Uterus (tissue), 4 donors: ENCODE results near the gene SLC2A6. TPM values are rescaled to one million over a fixed set of nuclear protein-coding genes. Genes with fewer than 3 reads are reported as not detected.

ENCODE experiments used
- DNase-seq, 2 donors: peaks; one replicate each; pipeline ENCODE4 v3.0.0-alpha.2; 2019 to 2020
- H3K27ac ChIP-seq, 2 donors: fragments of 200-600 bp; sonication (generic); 1 replicate in 1 of 2; 2 replicates in 1 of 2; pipeline ENCODE4 v1.5.1; 2016 to 2018
- H3K27me3 ChIP-seq, 2 donors: fragments of 200-600 bp; sonication (generic); one replicate each; pipeline ENCODE4 v1.5.1; 2018 to 2019; ENCODE audit warnings: control low read depth in 1 of 2
- H3K36me3 ChIP-seq, 2 donors: fragments of 200-600 bp; sonication (generic); one replicate each; pipeline ENCODE4 v1.5.1; 2019; ENCODE audit warnings: control low read depth in 1 of 2
- H3K4me1 ChIP-seq, 2 donors: fragments of 200-600 bp; sonication (generic); one replicate each; pipeline ENCODE4 v1.5.1; 2018 to 2019; ENCODE audit warnings: control low read depth in 1 of 2
- H3K4me3 ChIP-seq, 2 donors: fragments of 200-600 bp; sonication (generic); 1 replicate in 1 of 2; 2 replicates in 1 of 2; pipeline ENCODE4 v1.5.1; 2018 to 2019; ENCODE audit warnings: mild to moderate bottlenecking in 1 of 2
- H3K9me3 ChIP-seq, 2 donors: fragments of 200-600 bp; sonication (generic); one replicate each; pipeline ENCODE4 v1.5.1; 2019; ENCODE audit warnings: control low read depth in 1 of 2
- CTCF ChIP-seq, 4 experiments: fragments of 200-600 bp in 2 of 4; fragments of 450-650 bp in 2 of 4; sonication (generic) in 2 of 4; IDR thresholded peaks; one replicate each; pipeline ENCODE4 v1.5.1; 2016 to 2019; ENCODE audit warnings: antibody characterized with exemption in 4 of 4, mild to moderate bottlenecking in 2 of 4, moderate library complexity in 1 of 4
- POLR2A ChIP-seq, 2 donors: fragments of 450-650 bp; IDR thresholded peaks; one replicate each; pipeline ENCODE4 v1.6.1; 2016; ENCODE audit warnings: antibody characterized with exemption in 2 of 2, mild to moderate bottlenecking in 1 of 2, moderate library complexity in 1 of 2
- intact Hi-C: fragments of 100-400 bp; cut with DNase I; formaldehyde crosslinking; loops from one replicate; pipeline ENCODE4 v1.15.1; 2023; ENCODE audit warnings: low total_unique reads
- total RNA-seq, 4 donors: library from RNA; depleted of rRNA in 3 of 4; stranded (reverse); fragments of >200 nt in 3 of 4; gene quantifications; one replicate each; pipeline versions ENCODE4 v1.1.0 to v1.2.4, GENCODE V29; 2014 to 2023
- donor health status: DM: yes; HTN: yes; CAD: no.

Gene SLC2A6
- total RNA-seq, 4 donors from 2014 or later, result 0.26 to 11.5 (median 2.1) TPM

- Histone ChIP-seq H3K36me3 (no peaks in the 10 kb centered on the region), H3K9me3 (no peaks in the 10 kb centered on the region), H3K4me3 (no peak overlapping the region), H3K27ac (no peak overlapping the region), H3K27me3 (no peaks in the 10 kb centered on the region), H3K4me1 (no peaks in the 10 kb centered on the region)
- DNase-seq, result no peak
- intact Hi-C loops, result loop anchor here (5.0 kb wide), 2 partner anchors 82 to 302 kb away; no protein-coding TSS in a partner anchor
- TF ChIP-seq POLR2A (IDR thresholded peaks at IDR 0.05) (no peak), CTCF (IDR thresholded peaks at IDR 0.05) (no peak)
Observed at GRCh38 chr9:133489253-133490190, 10.6 kb upstream of the SLC2A6 start.

GRCh38 chr9:133488686-133489252 is 9.9 kb upstream of the SLC2A6 start:
- Histone ChIP-seq H3K27me3 (no peaks in the 10 kb centered on the region), H3K27ac (no peak overlapping the region), H3K9me3 (no peaks in the 10 kb centered on the region), H3K4me3 (no peak overlapping the region), H3K4me1 (no peaks in the 10 kb centered on the region), H3K36me3 (no peaks in the 10 kb centered on the region)
- intact Hi-C loops, result loop anchor here (5.0 kb wide), 2 partner anchors 81 to 301 kb away; no protein-coding TSS in a partner anchor
- no peak for DNase-seq
- TF ChIP-seq POLR2A (IDR thresholded peaks at IDR 0.05) (no peak), CTCF (IDR thresholded peaks at IDR 0.05) (no peak)

DNA sequence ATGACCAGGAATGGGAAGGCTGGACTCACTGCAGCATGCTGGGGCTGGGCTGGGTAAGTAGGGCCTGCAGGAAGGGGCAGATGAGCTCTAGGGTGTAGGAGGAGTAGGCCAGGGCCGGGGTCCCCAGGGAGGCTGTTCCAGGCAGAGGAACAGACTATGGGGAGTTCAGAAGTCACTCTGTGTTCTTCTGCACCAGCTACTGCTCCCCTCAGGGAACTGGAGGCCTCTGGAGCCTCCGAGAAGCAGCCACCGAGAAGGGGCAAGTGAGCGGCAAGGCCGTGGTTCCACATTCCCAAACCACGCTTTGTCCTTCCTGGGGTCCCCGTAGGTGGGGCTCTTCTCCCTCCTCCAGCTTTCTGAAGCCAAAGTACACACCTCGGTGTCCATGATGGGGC is 8.4 kb upstream of the SLC2A6 start:
- DNase-seq, result no peak
- no peak overlapping the region for H3K27ac ChIP-seq
- intact Hi-C loops, result loop anchor here (5.0 kb wide), 2 partner anchors 80 to 300 kb away; no protein-coding TSS in a partner anchor
- no peak for TF ChIP-seq CTCF (IDR thresholded peaks at IDR 0.05)
- TF ChIP-seq POLR2A (IDR thresholded peaks at IDR 0.05), result no peak
- no peaks in the 10 kb centered on the region for H3K27me3 ChIP-seq
- H3K4me3 ChIP-seq, result no peak overlapping the region
- H3K36me3 ChIP-seq, result no peaks in the 10 kb centered on the region
- H3K4me1 ChIP-seq, result no peaks in the 10 kb centered on the region
- no peaks in the 10 kb centered on the region for H3K9me3 ChIP-seq

DNA sequence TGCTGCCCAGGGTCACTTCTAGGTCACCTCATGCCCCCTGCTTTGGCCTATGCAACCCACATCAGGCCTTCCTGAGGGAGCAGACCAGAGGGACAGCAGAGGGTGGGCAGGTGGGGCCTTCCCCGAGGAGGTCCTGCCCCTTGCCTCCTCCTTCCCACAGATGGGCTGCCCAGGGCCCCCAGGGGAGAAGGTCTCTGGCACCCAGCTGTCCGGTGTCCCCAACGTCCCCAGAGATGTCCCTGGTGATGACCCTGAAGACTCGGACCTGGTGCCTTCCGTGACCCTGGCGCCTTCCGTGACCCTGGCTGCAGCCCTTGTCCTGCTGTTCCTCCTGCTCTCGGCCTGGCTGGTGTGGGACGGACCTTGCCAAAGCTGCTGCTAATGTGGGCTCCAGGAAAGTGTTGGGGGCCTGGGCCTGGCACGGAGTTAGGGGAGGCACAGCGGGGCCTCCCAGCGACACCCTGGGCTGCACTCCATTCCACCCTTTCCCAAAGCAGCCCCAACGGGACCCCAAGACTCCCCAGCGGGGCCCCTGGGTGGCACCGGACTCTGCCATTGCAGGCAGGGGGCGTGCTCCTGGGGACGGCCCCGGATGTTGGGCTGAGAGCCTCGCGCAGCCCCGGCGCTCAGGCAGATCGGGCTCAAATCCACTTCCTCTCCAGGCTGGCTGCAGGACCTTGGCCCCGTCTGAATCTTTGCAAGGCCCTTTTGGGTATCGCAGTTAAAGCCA is 6.8 kb upstream of the SLC2A6 start:
- no peak for DNase-seq
- Histone ChIP-seq H3K27ac (no peak overlapping the region), H3K27me3 (no peaks in the 10 kb centered on the region), H3K9me3 (no peaks in the 10 kb centered on the region), H3K4me1 (no peaks in the 10 kb centered on the region), H3K36me3 (no peaks in the 10 kb centered on the region), H3K4me3 (no peak overlapping the region)
- intact Hi-C loops, result loop anchor here (5.0 kb wide), 2 partner anchors 78 to 298 kb away; no protein-coding TSS in a partner anchor
- TF ChIP-seq POLR2A (IDR thresholded peaks at IDR 0.05), result no peak
- no peak for TF ChIP-seq CTCF (IDR thresholded peaks at IDR 0.05)
